Measurements from ENCODE around the gene CRMP1.

- TF ChIP-seq CTCF (IDR thresholded peaks at IDR 0.05) = no peak
- no peak for TF ChIP-seq POLR2A (IDR thresholded peaks at IDR 0.05)
Measured at GRCh38 chr4:5921101-5921980, 28.5 kb upstream of the CRMP1 start.
